8988T (cell line): ENCODE results near the gene KBTBD13.
"Not testable (repeated sequence)": the region's sequence is repeated elsewhere in the genome, so short reads cannot be mapped to it uniquely, and the experiment has no call there.

Source experiments
- DNase-seq: peaks from one replicate; pipeline ENCODE4 v3.0.0; 2011

Gene KBTBD13

DNA sequence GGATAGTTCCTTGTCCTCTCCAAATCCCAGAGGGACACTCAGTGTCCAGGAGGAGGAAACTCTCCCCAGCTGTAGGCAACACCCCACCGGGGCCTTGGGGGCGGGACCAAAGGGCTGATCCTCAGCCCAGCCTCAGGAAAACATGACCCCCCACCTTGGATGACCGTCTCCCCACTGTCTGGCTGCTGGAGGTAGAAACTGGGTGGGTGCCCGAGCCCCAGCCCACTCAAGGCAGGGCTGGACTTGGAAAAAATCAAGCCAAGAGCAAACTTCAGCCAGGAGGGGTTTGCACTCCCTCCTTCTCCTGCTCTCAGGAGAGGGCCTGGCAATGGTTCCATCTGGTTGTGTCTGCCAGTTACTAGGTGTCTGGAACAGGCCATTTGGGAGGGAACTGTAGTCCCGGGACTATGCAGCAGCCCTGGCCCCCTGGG is 5.2 kb upstream of the KBTBD13 start:
- DNase-seq = no peak

DNA sequence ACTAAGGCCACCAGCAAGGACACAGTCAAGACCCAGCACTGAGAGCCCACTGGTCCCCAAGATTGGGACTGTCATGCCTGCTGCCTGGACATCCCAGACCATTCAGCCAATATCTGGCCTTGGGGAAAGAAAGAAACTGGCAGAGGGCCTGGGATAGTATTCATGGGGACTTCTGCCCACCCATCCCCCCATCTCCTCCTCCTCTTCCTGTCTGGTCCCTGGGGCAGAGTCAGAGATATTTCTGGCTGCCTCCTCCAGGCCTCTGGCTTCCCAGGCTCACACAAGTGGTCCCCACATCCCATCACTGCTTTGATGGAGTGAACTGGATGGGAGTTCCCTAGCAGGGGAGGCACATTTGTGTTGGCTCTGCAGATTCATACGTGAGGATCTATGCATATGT is 4.5 kb upstream of the KBTBD13 start:
- no peak for DNase-seq

DNA sequence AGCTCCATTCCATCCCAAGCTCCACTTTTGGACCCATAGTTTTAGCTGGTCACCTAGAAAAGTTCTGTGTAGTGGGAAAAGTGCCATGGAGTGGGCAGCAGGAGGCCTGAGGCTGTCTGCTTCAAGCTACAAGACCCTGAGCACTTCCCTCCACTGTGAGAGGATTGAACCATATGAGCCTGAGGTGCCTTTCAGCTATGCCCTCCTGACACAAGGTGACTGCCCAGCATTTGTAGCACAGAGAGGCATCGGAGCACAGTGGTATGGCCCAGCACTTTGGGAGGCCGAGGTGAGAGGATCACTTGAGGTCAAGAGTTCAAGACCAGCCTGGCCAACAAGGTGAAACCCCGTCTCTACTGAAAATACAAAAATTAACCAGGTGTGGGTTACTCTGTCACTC is 3.9 kb upstream of the KBTBD13 start:
- DNase-seq = no peak

DNA sequence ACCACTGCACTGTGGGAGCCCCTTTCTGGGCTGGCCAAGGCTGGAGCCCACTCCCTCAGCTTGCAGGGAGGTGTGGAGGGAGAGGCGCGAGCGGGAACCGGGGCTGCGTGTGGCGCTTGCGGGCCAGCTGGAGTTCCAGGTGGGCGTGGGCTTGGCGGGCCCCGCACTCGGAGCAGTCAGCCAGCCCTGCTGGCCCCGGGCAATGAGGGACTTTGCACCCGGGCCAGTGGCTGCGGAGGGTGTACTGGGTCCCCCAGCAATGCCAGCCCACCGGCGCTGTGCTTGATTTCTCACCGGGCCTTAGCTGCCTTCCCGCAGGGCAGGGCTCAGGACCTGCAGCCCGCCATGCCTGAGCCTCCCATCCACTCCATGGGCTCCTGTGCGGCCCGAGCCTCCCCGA is 1.6 kb upstream of the KBTBD13 start:
- not testable (repeated sequence) for DNase-seq

DNA sequence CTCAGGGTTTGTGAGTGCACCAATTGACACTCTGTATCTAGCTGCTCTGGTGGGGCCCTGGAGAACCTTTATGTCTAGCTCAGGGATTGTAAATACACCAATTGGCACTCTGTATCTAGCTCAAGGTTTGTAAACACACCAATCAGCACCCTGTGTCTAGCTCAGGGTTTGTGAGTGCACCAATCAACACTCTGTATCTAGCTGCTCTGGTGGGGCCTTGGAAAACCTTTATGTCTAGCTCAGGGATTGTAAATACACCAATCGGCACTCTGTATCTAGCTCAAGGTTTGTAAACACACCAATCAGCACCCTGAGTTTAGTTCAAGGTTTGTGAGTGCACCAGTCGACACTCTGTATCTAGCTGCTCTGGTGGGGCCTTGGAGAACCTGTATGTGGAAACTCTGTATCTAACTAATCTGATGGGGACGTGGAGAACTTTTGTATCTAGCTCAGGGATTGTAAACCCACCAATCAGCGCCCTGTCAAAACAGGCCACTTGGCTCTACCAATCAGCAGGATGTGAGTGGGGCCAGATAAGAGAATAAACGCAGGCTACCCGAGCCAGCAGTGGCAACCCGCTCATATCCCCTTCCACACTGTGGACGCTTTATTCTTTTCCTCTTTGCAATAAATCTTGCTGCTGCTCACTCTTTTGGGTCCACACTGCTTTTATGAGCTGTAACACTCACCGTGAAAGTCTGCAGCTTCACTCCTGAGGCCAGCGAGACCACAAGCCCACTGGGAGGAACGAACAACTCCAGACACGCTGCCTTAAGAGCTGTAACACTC is 745 bp upstream of the KBTBD13 start:
- DNase-seq = not testable (repeated sequence)

DNA sequence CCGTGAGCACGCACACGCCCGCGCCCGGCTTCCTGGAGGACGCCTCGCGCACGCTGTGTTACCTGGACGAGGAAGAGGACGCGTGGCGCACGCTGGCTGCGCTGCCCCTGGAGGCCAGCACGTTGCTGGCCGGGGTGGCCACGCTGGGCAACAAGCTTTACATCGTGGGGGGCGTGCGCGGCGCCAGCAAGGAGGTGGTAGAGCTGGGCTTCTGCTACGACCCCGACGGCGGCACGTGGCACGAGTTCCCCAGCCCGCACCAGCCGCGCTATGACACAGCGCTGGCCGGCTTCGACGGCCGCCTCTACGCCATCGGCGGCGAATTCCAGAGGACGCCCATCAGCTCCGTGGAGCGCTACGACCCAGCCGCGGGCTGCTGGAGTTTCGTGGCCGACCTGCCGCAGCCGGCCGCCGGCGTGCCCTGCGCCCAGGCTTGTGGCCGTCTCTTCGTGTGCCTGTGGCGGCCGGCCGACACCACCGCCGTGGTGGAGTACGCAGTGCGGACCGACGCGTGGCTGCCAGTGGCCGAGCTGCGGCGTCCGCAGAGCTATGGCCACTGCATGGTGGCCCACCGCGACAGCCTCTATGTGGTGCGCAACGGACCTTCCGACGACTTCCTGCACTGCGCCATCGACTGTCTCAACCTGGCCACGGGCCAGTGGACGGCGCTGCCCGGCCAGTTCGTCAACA is 890 bp downstream of the KBTBD13 start:
- no peak for DNase-seq

DNA sequence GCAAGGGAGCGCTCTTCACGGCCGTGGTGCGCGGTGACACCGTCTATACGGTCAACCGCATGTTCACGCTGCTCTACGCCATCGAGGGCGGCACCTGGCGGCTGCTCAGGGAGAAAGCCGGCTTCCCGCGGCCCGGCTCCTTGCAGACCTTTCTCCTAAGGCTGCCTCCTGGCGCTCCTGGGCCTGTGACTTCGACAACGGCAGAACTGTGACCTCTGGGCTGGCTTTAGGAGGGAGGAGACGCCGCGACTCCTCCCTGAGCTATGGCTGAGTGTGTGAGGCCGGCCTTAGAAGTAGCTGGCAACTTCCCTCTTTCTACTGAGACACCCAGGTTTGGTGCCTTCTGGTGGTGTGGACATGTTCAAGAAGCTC is 1.4 kb downstream of the KBTBD13 start:
- DNase-seq = no peak

DNA sequence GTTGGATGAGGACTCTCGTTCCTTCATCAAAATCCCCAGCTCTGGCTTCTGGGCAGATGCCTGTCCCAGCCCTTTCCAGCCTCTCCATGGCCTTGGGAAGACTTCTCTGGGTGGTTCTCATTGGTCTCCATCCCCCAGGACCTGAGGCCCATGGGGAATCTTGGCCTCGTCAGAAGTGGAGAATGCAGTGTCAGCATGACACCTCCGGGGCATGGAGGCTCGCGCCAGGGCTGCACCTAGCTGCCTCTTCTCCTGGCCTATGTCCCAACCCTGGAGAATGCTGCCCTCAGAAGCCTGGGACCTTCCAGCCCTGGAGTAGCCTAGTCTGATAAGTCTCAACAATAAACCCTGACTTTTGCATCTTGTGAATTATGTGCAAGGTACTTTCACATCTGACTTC is 3.0 kb downstream of the KBTBD13 start:
- no peak for DNase-seq

DNA sequence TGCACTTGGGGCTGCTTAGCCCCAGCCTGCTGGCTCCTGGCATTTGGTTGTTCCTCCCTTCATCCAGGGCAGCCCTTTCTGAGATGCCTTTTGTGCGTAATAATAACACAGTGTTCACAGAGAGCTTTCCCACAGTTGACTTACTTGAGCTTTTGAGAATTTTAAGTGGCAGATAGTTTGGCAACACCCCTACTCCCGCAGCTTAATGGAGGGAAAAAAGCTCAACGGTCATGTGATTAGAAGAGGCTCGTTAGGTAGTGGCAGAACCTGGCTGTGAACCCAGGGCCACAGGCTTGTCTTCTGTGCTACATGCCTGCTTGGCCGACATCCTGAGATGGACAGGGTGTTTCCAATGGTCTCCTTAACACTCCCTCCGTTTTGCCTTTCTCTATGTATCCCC is 4.7 kb downstream of the KBTBD13 start:
- no peak for DNase-seq

DNA sequence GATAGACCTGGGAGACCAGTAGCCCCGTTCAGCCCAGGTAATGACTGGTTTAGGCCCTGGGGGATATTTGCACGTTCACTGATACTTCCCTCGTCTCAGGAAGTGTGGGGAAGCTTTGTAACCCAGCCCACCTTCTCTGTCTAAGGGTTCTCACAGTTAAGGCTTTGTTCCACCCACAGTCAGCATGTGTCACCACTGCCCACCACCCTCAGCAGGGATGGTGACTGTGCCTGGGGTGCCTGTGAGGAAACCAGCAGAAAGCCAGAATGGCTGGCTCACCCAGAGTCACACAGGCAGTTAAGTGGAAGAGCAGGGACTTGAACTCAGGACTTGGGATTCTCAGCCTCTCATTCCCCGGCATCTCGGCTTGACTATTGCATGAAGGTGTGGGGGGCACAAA is 5.2 kb downstream of the KBTBD13 start:
- no peak for DNase-seq

DNA sequence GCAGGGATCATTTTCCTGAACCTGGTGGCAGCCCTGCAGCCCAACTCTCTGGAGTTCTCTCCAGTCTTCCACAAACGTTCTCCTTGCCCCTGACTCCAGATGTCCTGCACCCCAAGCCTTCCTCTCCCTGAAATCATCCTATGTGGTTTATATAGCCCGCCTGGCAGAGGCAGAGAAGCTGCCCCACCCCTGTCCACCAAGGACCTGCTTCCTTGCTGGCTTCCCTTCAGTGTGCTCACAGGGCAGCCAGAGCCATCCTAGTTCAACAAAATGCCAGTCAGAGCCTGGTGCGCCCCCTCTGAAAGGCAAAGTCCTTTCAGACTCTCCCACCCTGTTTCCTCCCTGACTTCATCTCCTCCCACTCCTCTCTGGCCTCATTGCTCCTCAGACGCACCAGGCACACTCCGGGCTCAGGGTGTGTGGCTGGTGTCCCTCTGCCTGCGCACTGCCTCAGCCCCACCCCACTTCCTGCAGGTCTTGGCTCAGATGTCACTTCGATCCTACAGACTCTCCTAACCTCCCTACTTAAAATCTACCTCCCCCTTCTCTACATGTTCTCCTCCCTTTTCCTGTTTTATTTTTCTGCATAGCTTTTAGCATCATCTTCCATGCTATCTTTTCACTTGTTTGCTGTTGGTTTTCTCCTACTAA is 5.9 kb downstream of the KBTBD13 start:
- DNase-seq = no peak

DNA sequence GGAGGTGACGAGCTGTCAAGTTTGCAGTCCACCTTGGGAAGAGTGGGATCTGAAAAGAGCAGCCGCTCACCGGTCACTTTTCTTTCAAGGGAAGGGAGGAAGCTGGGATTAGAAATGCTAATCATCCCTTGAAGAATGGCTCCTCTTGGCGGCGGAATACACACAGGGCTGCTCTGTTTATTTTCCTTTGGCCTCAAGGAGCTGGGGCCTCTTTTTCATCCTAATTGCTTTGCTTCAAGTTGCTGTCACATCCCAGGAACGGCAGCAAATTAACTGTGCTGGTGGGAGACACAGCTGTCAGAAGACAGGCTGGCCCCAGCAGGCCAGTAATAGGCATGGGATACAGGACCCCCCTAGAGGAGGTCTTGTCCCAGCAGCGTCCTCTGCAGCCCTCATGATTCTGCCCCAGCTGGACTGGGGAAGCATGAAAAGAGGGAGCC is 6.7 kb downstream of the KBTBD13 start:
- DNase-seq = no peak

DNA sequence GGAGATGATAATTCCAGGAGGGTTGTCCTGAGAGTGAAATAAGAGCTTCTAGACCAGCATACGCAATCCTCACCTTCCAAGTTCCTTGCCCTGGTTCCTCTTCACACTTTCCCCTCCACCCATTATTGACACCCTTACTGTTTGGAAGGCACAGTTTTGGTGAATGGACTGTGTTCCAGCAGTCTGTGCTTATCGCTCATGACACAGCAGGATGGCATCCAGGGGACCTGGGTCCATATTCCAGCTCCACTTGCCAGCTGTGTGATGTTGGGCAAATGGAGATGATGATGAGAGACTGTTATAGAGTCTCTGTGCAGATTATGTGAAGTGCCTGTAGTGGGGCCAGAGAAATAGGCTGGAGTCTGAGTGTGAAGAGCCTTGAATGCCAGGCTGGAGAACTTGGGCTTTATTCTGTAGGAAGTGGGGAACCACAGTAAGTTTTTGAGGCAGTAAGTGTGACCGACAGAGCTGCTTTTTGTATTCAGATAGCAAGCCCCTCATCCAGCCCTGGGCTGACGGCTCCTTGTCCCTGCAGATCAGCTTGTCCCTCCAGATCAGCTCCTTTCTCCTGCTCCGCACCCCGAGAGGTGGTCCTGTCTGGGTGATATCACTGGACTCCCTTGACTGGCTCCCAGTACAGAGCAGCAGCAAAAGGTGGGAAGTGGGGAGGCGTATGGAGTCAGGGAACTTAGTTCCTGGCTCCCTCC is 8.1 kb downstream of the KBTBD13 start:
- DNase-seq = no peak

DNA sequence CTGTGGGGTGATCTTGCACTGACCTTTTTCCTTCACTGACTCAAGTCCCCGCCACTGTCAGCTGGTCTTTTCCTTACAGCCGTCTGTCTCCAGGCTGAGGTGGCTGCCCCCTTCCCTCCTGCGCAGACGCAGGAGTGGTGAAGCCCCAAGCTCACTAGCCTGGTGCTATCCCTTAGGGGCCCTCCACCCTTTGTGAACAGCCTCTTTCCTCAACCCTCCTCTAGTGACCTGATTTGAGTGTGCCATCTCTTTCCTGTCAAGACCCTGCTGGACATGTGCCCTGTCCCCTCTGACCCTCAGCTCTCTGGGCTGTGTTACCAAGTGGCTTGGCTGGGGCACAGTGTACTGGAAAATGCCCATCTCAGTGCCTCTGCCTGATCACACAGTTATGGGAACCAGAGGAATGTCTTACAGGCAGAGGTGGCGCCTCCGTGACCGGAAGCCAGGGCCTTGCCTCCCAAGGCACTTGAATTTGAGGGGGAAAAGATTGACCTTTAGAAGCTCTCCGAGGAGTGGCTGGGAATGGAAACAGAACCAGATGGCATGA is 8.7 kb downstream of the KBTBD13 start:
- DNase-seq = no peak

DNA sequence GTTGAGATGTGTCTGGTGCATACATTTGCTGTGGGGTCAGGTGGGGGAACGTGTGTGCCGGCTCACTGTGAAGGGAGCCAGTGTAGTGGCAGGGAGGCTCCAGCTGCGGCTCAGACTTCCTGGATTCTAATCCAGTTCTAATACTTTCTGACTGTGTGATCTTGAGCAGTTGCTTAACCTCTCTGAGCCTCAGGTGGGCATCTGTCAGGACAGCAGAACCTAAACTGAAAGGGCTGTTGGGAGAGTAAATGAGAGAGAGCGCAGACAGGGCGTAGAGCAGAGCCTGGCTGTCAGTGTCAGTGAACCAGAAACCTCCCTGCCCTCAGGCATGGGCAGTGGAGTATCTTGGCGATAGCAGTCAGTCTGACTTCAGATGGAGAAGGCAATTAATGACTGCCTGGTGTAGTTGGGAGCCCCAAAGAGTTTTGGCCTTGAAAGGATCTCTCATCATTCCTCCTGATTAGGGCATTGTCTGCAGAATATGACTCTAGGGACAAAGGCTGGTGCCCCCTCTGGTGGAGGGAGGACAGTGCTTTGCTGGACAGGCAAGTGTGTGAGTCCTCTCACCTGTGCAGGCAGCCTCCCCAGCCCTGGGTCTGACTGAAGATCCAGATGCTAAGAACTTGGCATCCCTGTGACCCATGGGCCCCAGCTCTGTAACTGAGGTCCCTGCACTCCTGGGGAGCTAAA is 9.6 kb downstream of the KBTBD13 start:
- peak; percentile 61 for DNase-seq

DNA sequence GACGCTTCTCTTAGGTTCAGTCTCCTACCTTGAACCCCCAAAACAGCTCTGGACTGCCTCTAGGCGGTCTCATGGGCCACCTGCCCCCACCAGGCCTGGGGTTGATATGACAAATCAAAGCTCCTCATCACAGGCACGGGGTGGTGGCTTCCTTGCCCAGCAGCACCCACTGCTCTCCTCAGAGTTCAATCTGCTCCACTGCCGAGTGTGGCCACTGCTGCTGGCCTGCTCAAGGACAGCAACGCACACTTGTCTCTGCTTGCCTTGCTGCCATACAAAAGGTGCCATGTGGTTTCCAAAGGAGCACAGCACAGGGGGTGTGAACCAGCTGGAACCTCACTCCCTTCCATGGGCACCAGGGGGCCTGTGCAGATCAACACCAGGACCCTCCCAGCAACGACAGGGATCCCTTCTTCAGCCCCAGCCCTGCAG is 10.2 kb downstream of the KBTBD13 start:
- DNase-seq = peak; percentile 48

DNA sequence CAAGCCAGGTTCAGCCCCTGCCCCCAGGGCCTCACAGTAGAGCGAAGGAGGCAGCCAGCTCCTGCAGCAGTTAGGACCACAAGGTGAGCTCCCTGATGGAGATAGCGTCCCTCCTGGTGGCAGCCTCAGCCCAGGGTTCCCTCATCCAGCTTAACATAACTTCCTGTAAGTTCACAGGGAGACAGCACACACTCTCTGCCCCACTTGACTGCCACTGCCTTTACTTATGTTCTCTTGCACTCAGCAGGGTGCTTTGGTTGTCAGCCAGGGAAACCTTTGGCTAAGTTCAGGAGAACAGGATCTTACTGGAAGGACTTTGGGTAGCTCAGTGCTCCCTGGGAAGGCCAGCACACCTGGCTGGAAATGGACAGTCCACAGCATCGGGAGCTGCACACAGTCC is 10.9 kb downstream of the KBTBD13 start:
- no peak for DNase-seq

DNA sequence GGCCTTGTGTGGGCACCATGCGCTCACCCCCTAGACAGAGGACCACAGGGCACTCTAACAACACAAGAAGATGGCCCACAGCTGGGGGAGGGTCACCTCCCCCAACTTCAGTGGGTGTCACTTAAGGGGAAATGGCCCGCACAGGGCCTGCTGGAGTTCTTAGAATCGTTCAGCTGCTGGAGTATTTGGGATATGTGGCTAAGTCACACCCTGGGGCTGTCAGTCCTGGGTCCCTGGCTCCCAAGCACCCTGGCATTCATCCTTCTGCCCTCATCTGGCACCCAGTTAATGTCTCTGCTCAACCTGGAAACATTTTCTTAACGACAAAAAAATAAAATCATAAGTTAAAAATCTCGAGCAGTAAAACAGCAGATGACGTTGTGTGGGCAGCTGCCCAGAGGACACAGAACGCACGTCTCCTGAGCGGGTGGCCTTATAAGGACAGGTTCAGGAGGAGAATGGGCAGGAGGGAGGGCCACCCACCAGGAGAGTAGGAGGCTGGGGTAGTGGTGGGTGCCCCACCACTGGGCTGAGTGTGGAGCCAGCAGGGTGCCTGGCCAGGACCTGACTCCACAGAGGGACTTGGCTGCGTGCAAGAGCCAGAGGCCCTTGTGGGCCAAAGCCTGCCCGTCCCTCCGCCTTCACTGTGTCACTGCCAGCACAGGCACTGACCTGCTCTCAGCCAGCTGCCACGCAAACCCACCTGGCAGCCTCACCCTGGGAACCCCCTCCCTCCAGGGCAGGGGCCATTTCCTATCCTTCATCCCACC is 11.5 kb downstream of the KBTBD13 start:
- DNase-seq = no peak

DNA sequence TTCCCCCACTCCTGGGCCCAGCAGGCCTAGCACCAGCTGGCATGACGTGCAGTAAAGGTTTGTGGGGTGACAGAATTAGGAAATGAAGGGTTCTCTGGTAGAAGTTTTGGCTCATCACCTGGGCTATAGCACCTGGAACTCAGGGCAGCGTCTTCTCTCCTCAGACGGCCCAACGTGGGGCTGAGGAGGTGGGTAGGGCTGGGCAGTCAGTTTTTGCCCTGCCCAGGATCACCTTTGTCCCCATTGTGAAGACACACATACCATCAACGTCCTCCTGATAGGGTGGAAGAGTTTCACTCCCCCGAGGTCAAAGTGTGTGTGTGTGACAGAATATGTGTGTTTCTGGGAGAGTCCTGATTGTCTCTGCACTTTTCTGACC is 12.1 kb downstream of the KBTBD13 start:
- no peak for DNase-seq

DNA sequence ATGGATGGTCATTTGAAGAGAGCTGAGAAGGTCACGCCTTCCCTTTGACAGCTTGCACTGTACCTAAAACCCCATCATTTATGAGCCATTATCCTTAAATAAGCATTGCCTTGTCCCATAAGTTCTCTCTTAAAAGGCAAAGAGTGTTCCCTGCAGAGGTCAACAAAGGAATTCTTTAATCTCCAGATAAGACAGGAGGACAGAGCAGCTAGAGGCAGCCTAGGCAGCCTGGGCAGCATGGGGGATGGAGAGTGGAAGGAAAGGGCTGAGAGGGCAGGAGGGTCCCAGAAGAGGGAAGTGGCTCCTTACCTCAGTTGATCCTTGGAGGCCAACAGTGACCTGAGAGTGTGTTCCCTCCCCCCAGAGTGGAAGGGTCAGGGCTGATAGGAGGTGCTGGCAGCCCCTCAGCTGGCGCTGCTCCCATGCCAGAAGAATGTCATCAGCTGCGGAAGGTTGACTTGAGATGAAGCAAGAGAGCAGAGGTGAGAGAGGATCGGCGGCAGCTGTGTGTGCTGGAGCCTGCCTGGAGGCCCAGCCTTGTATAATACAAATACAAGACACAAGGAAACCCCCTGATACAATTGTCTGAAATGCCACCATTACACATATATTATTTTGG is 12.8 kb downstream of the KBTBD13 start:
- DNase-seq = no peak
